GM21737 (cell line): ENCODE data around the gene HNF4A.

Experiments
- ATAC-seq: cut with Tn5 transposase; IDR thresholded peaks from one replicate; pipeline ENCODE4 v1.9.1; 2021; ENCODE audit warnings: mild to moderate bottlenecking, moderate library complexity; ENCODE audit not compliant: unreplicated experiment

Gene HNF4A

DNA sequence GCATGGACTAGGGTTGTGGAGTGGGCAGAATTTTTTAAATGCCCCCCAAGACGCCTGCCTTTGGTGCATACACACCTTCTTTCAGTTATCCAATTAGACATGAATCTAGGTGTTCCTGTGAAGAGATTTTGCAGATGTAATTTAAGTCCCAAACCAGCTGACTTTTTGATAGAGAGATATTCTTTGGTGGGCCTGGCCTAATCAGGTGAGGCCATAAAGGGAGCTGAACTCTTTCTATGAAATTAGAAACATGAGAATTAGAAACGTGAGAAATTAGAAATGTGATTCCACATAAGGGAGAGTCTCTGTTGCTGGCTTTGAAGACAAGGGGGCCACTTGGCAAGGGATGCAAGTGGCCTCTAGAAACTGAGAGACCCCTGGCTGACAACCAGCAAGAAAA is 83.8 kb downstream of the HNF4A start:
- no peak for ATAC-seq

DNA sequence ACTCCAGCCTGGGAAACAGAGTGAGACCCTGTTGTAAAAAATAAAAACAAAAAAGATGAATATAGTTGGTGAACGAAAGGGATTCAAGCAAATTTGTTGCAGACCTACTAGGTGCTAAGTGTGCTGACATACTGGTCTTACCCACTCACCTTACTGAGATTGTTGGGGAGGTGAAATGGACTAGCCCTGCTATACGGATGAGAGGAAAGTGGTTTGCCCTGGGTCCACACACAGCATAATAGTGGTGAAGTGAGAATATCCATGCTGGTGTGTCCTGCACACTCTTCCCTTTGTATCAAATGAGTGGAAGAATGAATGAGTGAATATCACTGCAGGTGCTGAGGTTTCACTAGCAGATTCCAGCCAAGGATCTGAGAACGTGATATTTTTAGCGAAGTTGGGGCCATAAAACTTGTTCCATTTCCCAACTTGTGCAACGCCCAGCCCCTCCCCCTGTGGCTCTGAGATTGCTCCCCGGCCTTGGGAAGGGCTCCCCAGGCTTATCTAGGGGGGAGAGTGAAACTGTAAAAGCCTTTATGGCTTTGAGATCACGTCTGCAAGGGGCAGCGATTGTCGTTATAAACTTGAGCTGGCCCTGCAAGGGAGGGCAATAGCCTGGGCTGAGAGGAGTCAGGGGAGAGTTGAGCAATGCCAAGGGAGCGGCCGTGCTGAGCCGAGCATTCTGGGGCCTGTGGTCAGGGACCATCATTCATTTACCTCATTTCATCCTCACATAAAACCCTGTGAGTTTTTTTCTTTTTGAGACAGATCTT is 87.0 kb downstream of the HNF4A start:
- ATAC-seq = no peak

DNA sequence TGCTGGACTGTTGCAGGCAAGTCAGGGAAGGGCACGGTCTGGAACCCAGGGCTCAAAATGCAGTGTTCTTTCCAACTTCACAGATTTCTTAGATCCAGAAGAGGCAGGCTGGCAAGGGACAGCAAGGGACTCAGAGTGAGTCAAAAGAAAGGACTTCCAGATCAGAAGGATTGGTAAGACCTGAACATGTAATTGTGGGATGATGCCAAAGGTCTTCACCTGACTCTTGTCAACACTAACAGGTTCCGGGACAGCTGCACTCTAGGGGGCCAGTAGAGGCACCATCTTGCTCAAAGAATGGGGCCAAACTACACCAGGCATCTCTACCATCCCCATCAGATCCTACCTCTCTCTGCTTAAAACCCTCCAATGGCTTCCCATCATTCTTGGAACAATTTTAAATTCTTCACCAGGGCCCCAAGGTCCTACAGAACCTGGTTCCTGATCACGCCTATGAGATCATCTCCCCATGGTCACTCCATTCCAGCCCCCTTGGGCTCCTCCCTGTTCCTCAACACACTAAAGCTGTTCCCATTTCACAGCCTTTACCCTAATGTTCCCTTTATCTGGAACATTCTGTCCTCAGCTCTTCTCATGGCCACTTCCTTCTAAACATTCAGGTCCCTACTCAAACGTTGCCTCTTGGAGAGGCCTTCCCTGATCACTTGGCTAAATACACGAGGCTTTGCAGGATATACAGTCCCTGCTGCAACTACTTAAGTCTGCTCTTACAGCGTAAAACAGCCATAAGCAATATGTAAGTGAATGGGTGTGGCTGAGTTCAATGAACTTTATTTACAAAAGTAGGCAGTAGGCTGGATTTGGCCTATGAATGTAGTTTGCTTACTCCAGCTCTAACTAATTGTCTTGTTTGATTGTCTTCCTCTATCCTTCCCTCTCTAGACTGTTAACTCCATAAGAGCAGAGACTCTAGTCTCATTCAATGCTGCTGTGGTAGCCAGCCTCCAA is 90.5 kb downstream of the HNF4A start:
- no peak for ATAC-seq

DNA sequence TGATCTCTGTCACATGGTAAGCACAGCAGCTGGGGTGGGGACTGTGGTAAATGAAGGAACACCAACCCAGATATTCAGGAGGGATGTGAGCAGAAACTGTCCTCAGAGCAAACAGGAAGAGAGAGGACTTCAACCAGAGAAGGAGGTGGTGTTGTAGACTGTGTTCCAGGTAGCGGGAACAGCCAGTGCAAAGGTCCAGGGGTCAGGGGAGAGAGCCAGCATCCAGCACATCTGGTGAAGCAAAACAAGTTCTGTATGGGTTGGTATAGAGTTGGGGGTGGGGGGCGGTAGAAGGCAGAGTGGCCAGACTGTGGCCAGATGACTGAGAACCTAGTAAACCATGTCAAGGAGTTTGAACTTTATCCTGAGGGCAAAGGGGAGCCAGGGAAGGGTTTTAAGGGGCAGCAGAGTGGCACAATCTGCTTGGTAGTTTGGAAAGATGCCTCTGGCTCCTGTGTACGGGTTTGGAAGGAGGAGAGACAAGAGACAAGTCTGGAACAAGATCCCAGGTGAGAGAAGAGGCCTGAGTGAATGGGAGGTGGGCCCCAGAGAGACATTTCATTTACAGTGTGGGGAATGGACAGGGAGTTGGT is 92.4 kb downstream of the HNF4A start:
- ATAC-seq = no peak

DNA sequence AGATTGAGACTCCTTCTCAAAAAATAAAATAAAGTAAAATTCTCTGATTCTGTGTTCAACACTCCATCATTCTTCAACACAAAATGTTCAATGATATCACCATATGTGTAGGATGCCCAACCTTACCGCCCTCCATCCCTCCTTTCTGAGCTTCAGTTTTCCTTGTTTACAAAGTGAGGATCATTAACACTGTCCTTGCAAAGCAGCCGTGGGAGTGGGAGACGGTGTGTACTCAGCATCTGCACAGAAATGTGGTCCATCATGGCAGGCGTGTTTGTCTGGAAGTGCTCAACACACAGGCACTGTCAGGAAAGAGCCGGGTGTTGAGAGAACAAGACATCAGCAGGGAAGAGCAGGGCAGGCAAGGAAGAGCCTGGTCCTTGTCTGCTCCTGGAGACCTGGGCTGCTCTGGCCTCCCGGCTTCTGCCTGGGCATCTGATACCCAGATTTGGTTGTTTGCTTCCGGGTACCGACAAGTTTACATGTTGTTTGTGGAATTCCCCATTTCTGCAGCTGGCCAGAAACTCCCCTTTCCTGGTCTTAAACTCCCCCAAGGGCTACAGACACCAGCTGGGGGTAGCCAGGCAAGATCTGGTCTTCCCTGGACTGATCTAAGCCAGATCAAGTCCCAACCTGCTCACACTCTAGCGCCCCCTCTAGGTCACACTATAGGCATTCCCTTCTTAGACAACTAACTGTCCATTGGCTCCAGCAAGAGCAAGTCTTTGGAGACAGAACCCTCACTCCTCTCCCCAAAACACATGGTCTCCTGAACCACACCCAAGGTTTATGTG is 93.5 kb downstream of the HNF4A start:
- no peak for ATAC-seq

- no peak for ATAC-seq
Measured at GRCh38 chr20:44449864-44450263, 94.4 kb downstream of the HNF4A start.

DNA sequence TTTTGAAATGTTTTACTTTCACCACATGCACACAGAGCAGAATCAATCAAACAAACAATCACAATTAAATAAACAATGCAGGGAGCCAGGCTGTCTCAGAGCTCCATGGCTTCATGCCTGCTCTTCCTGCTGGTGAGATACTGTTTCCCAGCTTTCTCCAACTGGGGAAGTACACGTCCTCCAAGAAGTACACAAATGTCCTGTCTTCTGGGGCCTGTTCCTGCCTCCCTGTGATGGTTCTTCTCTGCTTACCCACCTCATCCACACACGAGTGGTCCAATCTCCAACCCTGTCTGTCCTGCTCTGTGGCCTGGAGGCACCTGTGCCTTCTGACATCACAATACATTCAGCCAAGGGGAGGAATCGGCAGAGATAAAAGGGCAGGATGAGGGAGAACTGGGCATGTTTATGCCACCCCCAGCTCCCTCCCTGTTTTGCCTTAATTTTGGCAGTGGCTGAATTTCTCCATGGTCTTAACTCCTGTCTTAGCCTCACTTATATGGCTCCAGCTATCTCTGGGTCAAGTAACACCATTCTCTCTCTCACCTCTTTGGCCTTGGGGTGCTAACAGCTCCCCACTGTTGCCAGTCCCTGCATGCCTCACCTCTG is 94.9 kb downstream of the HNF4A start:
- ATAC-seq = no peak

DNA sequence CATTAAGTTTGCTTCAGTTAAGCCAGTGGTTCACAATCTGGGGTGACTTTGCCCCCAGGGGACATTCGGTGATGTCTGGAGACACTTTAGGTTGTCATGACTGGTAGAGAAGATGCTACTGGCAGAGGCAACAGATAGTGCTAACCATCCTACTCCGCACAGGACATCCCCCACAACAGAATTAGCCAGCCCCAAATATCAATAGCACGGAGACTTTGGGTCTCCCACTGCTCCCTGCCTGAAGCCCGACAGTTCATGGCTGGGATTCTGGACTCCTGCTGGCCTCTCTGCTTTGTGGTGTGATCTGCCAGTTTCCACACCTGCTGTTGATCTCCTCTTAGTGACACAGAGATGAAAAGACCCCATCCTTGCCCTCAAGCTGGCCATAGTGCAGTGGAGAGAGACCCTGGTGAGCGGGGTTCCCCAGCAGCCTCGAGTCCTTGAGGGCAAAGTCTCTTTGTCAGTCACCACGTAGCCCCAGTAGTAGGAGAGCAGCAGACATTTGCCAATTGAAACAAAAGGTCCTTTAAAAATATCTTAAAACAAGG is 95.5 kb downstream of the HNF4A start:
- no peak for ATAC-seq

- no peak for ATAC-seq
Measured at GRCh38 chr20:44454306-44454963, 98.9 kb downstream of the HNF4A start.

GRCh38 chr20:44455126-44455525 is 99.6 kb downstream of the HNF4A start:
- ATAC-seq = no peak

- ATAC-seq = no peak
Measured at GRCh38 chr20:44456611-44457010, 101.1 kb downstream of the HNF4A start.

DNA sequence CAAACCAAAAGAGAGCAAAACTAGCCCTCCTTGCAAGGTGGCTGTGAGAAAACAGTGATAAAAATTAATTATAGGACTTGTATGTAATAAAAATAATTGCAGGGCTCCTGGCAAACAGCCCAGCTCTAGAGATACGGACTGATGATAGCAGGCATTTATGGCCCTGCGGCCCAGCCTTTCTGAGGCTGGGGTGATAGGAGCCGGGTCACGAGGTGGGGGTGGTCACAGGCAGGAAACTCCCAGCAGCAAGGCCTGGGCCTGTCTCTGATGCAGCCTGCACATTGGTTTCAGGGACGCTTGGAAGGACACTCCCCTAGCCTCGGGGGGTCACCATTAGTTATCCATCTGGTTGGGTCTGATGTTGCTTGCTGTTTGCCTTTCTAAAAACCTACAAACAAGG is 101.5 kb downstream of the HNF4A start:
- no peak for ATAC-seq

DNA sequence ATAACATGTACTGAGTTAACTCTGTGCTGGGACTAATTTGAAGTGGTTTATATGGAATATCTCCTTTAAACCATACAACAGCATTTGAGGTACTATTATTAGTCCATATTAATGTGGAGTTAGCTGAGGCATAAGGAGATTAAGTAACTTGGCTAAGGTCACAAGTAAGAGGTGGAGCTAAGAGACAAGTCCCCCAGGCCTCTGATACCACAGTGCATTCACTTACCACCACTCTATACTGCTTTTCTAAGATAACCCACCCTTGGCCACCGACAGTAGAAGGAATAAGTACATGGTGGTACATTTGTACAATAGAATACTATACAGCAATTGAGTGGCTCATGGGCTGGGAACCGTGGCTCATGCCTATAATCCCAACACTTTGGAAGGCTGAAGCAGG is 103.8 kb downstream of the HNF4A start:
- ATAC-seq = no peak

DNA sequence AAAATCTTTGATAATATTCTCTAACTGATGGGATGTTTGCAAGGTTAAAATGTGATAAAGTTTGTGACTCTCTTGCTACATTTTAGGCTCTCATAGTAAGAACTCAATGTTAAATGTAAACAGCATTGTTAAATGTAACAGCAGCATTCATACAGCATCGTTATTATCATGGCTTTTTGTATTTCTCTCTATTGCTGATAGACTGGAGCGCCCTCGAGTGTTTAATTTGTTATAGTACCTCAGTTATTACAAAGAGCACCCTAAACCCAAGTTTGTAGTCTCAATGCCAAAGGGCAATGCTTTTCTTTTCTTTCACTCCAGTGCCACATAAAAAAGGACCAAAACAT is 105.3 kb downstream of the HNF4A start:
- ATAC-seq = no peak

GRCh38 chr20:44461142-44461802 is 105.8 kb downstream of the HNF4A start:
- ATAC-seq = no peak

DNA sequence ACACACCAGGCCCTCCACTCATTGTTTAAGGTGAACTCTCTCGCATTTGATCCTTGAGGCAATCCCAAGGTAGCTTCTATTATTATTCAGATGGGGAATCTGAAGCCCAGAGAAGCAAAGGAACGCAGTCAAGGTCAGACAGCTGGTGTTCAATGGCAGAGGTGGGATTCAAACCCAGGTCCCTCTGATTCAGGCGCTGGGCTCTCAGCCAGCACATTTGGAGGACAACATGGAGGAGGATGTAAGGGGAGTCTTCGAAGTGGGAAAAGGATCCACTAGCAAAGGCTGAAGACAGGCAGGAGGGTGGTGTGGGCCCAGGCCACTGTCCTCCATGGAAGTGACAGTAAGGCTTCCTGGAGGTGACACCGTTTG is 106.3 kb downstream of the HNF4A start:
- no peak for ATAC-seq

GRCh38 chr20:44463466-44463865 is 108.0 kb downstream of the HNF4A start:
- no peak for ATAC-seq

- ATAC-seq = no peak
Measured at GRCh38 chr20:44464514-44464913, 109.0 kb downstream of the HNF4A start.

DNA sequence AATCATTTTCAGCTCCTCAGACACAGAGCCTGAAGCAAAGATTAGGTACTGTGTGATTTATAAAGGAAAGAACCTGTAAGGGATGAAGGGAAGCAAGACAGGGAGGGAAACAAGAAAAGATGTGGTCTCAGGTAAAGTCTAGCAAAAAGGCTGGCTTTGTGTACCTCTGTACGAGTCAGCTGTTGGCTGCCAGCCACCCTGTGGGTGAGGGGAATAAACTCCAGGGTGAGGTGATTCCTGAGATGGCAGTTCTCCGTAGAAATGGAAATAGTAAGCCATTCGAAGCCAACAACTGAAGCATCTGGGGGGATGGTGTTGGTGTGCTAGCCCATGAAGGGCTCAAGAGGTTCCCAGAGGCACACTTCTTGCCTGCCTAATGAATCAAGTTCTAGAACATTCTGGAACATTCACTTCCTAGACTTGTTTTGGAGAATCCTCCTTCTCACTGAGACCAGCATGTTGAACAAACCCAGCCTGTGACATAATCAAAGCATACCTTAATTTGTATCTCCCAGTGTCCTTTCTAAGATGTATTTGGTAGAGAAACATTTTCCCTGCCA is 109.6 kb downstream of the HNF4A start:
- ATAC-seq = no peak
